Tibial artery (tissue), 4 donors: Measurements from ENCODE around the gene TBC1D9B.

Experiments used
- DNase-seq, 2 donors: peaks; one replicate each; pipeline ENCODE4 v3.0.0-alpha.2; 2019
- H3K27ac ChIP-seq, 2 donors: fragments of 200-600 bp; sonication (generic) in 1 of 2; 1 replicate in 1 of 2; 2 replicates in 1 of 2; pipeline ENCODE4 v1.5.1; 2018 to 2019; ENCODE audit warnings: mild to moderate bottlenecking in 1 of 2
- H3K27me3 ChIP-seq, 2 donors: fragments of 200-600 bp; sonication (generic) in 1 of 2; one replicate each; pipeline versions ENCODE4 v1.5.1 to v1.6.0; 2016 to 2019
- H3K36me3 ChIP-seq, 3 donors: fragments of 200-600 bp; sonication (generic) in 2 of 3; one replicate each; pipeline ENCODE4 v1.5.1; 2016 to 2019; ENCODE audit warnings: mild to moderate bottlenecking in 2 of 3
- H3K4me1 ChIP-seq, 4 donors: fragments of 200-600 bp; sonication (generic) in 2 of 4; 1 replicate in 3 of 4; 2 replicates in 1 of 4; pipeline ENCODE4 v1.5.1; 2016 to 2019
- H3K4me3 ChIP-seq, 2 donors: fragments of 200-600 bp; sonication (generic) in 1 of 2; 1 replicate in 1 of 2; 2 replicates in 1 of 2; pipeline ENCODE4 v1.5.1; 2018 to 2019; ENCODE audit warnings: mild to moderate bottlenecking in 2 of 2
- H3K9me3 ChIP-seq, 3 donors: fragments of 200-600 bp; sonication (generic) in 1 of 3; one replicate each; pipeline ENCODE4 v1.5.1; 2016 to 2019
- CTCF ChIP-seq, 2 experiments: fragments of 200-600 bp in 1 of 2; fragments of 450-650 bp in 1 of 2; IDR thresholded peaks; one replicate each; pipeline ENCODE4 v1.5.1; 2017 to 2019; ENCODE audit warnings: antibody characterized with exemption in 2 of 2, mild to moderate bottlenecking in 1 of 2, moderate library complexity in 1 of 2
- intact Hi-C: fragments of 100-400 bp; cut with DNase I; formaldehyde crosslinking; loops from one replicate; pipeline ENCODE4 v1.15.0; 2023; ENCODE audit warnings: low total_unique reads

Gene TBC1D9B

GRCh38 chr5:179879003-179879689, 28.6 kb downstream of the TBC1D9B start:
- intact Hi-C loops: no loop called here
- no peak for DNase-seq
- peaks cover 42 to 90% (median 75%) of the 10 kb centered on the region in 3 donors for H3K36me3 ChIP-seq
- H3K9me3 ChIP-seq: peaks cover 0 to 14% (median 14%) of the 10 kb centered on the region in 3 donors
- no peaks in the 10 kb centered on the region for H3K27me3 ChIP-seq
- H3K27ac ChIP-seq: peak overlapping the region; percentile 29 to 44
- TF ChIP-seq CTCF (IDR thresholded peaks at IDR 0.05): no peak
- H3K4me3 ChIP-seq: no peak overlapping the region
- H3K4me1 ChIP-seq: peaks cover 0 to 2% (median 0%) of the 10 kb centered on the region in 4 donors

- TF ChIP-seq CTCF (IDR thresholded peaks at IDR 0.05): no peak
- Histone ChIP-seq H3K27ac (peak overlapping the region; percentile 29 to 44), H3K9me3 (peaks cover 0 to 14% (median 7%) of the 10 kb centered on the region in 3 donors), H3K27me3 (no peaks in the 10 kb centered on the region), H3K36me3 (peaks cover 42 to 90% (median 75%) of the 10 kb centered on the region in 3 donors), H3K4me3 (no peak overlapping the region), H3K4me1 (peaks cover 0 to 2% (median 0%) of the 10 kb centered on the region in 4 donors)
- DNase-seq: no peak
- intact Hi-C loops: no loop called here
Measured at GRCh38 chr5:179878222-179879002, 29.3 kb downstream of the TBC1D9B start.

- no peak for DNase-seq
- peaks cover 43 to 93% (median 77%) of the 10 kb centered on the region in 3 donors for H3K36me3 ChIP-seq
- no peak overlapping the region for H3K4me3 ChIP-seq
- TF ChIP-seq CTCF (IDR thresholded peaks at IDR 0.05): no peak
- H3K4me1 ChIP-seq: peaks cover 0 to 2% (median 0%) of the 10 kb centered on the region in 4 donors
- H3K27me3 ChIP-seq: no peaks in the 10 kb centered on the region
- intact Hi-C loops: no loop called here
- no peaks in the 10 kb centered on the region for H3K9me3 ChIP-seq
- H3K27ac ChIP-seq: no peak overlapping the region
Measured at GRCh38 chr5:179876610-179876952, 31.1 kb downstream of the TBC1D9B start.

GRCh38 chr5:179875741-179876609, 31.7 kb downstream of the TBC1D9B start:
- Histone ChIP-seq H3K4me3 (no peak overlapping the region), H3K36me3 (peaks cover 45 to 97% (median 83%) of the 10 kb centered on the region in 3 donors), H3K27ac (no peak overlapping the region), H3K4me1 (peaks cover 0 to 2% (median 0%) of the 10 kb centered on the region in 4 donors), H3K27me3 (no peaks in the 10 kb centered on the region), H3K9me3 (no peaks in the 10 kb centered on the region)
- no peak for TF ChIP-seq CTCF (IDR thresholded peaks at IDR 0.05)
- intact Hi-C loops: no loop called here
- no peak for DNase-seq

GRCh38 chr5:179874536-179875292, 33.0 kb downstream of the TBC1D9B start:
- DNase-seq: no peak
- TF ChIP-seq CTCF (IDR thresholded peaks at IDR 0.05): no peak
- H3K4me1 ChIP-seq: peaks cover 0 to 2% (median 0%) of the 10 kb centered on the region in 4 donors
- no peak overlapping the region for H3K27ac ChIP-seq
- intact Hi-C loops: no loop called here
- no peak overlapping the region for H3K4me3 ChIP-seq
- H3K9me3 ChIP-seq: no peaks in the 10 kb centered on the region
- no peaks in the 10 kb centered on the region for H3K27me3 ChIP-seq
- peaks cover 51 to 97% (median 89%) of the 10 kb centered on the region in 3 donors for H3K36me3 ChIP-seq
